Neural progenitor cell (in vitro differentiated cells): Measurements from ENCODE around the gene TAPT1. TPM values are rescaled to one million over a fixed set of nuclear protein-coding genes. Genes with fewer than 3 reads are reported as not detected.

ENCODE experiments used
- DNase-seq: peaks from one replicate; pipeline ENCODE4 v3.0.0-alpha.2; 2016; ENCODE audit warnings: low spot score
- H2AFZ ChIP-seq: fragments of 200-600 bp; sonication (generic); replicated peaks from 2 replicates; pipeline ENCODE4 v1.6.1; 2016; ENCODE audit warnings: antibody characterized with exemption
- H3F3A ChIP-seq: fragments of 200-600 bp; sonication (generic); 2 replicates; pipeline ENCODE4 v1.6.1; 2016; ENCODE audit warnings: antibody characterized with exemption, low read depth
- H3K27ac ChIP-seq: fragments of 200-600 bp; sonication (generic); 2 replicates; pipeline ENCODE4 v1.5.1; 2016; ENCODE audit warnings: mild to moderate bottlenecking
- H3K27me3 ChIP-seq: fragments of 200-600 bp; sonication (generic); 2 replicates; pipeline ENCODE4 v1.6.1; 2016; ENCODE audit warnings: mild to moderate bottlenecking, moderate library complexity
- H3K36me3 ChIP-seq: fragments of 200-600 bp; sonication (generic); 2 replicates; pipeline ENCODE4 v1.5.1; 2016
- H3K4me1 ChIP-seq: fragments of 200-600 bp; sonication (generic); 2 replicates; pipeline ENCODE4 v1.6.1; 2016; ENCODE audit warnings: mixed run types
- H3K4me2 ChIP-seq: fragments of 200-600 bp; sonication (generic); 2 replicates; pipeline ENCODE4 v1.6.1; 2016
- H3K4me3 ChIP-seq: fragments of 200-600 bp; sonication (generic); 2 replicates; pipeline ENCODE4 v1.5.1; 2016
- H3K79me2 ChIP-seq: fragments of 200-600 bp; sonication (generic); 2 replicates; pipeline ENCODE4 v1.6.1; 2016; ENCODE audit warnings: low read depth
- H3K9ac ChIP-seq: fragments of 200-600 bp; sonication (generic); 2 replicates; pipeline ENCODE4 v1.6.1; 2016
- H3K9me3 ChIP-seq: fragments of 200-600 bp; sonication (generic); 2 replicates; pipeline ENCODE4 v1.5.1; 2016; ENCODE audit warnings: low read depth
- H4K20me1 ChIP-seq: fragments of 200-600 bp; sonication (generic); 2 replicates; pipeline ENCODE4 v1.6.1; 2016; ENCODE audit warnings: low read depth
- H3K27ac Mint-ChIP-seq: 3 replicates; pipeline ENCODE4 v1.8.0; 2021; ENCODE audit warnings: mixed read lengths
- H3K27me3 Mint-ChIP-seq: 2 replicates; pipeline ENCODE4 v1.8.0; 2022; ENCODE audit warnings: low read depth, mild to moderate bottlenecking, inconsistent platforms, moderate library complexity, mixed read lengths; ENCODE audit not compliant: insufficient read depth
- H3K36me3 Mint-ChIP-seq: 3 replicates; pipeline ENCODE4 v1.8.0; 2021; ENCODE audit warnings: mixed read lengths
- H3K4me1 Mint-ChIP-seq: 3 replicates; pipeline ENCODE4 v1.8.0; 2021; ENCODE audit warnings: mixed read lengths
- H3K4me3 Mint-ChIP-seq: 3 replicates; pipeline ENCODE4 v1.8.0; 2021; ENCODE audit warnings: mild to moderate bottlenecking, moderate library complexity, mixed read lengths
- H3K9me3 Mint-ChIP-seq: 3 replicates; pipeline ENCODE4 v1.8.0; 2020; ENCODE audit warnings: mixed read lengths
- CTCF ChIP-seq: fragments of 200-600 bp; sonication (generic); IDR thresholded peaks from 2 replicates; pipeline ENCODE4 v1.5.1; 2017; ENCODE audit warnings: antibody characterized with exemption, mild to moderate bottlenecking
- EZH2 ChIP-seq: fragments of 200-600 bp; sonication (generic); IDR thresholded peaks from 2 replicates; pipeline ENCODE4 v1.6.1; 2017; ENCODE audit warnings: antibody characterized with exemption, mild to moderate bottlenecking, moderate library complexity
- EZH2phosphoT487 ChIP-seq: fragments of 200-600 bp; sonication (generic); IDR thresholded peaks from 2 replicates; pipeline ENCODE4 v1.6.1; 2017; ENCODE audit warnings: antibody characterized with exemption
- total RNA-seq: library from RNA; depleted of rRNA; stranded (reverse); fragments of >200 nt; gene quantifications from 2 replicates; pipeline ENCODE4 v1.2.3, GENCODE V29; 2015; ENCODE audit warnings: low replicate concordance

The TAPT1 gene
- total RNA-seq, 1 donor from 2014 or later: 18.9 TPM

- Histone ChIP-seq H3K27me3 (no peaks in the 10 kb centered on the region), H3K9ac (no peak overlapping the region), H3K4me2 (no peak overlapping the region), H2AFZ (no peak overlapping the region), H3F3A (no peaks in the 10 kb centered on the region), H3K27ac (no peak overlapping the region), H3K36me3 (no peaks in the 10 kb centered on the region), H3K79me2 (no peaks in the 10 kb centered on the region), H3K4me1 (no peaks in the 10 kb centered on the region), H3K9me3 (no peaks in the 10 kb centered on the region), H3K4me3 (no peak overlapping the region), H4K20me1 (no peaks in the 10 kb centered on the region)
- peaks cover 48% of the 10 kb centered on the region for H3K36me3 Mint-ChIP-seq
- no peak overlapping the region for H3K4me3 Mint-ChIP-seq
- DNase-seq: no peak
- peak overlapping the region; percentile 5 for H3K27ac Mint-ChIP-seq
- H3K9me3 Mint-ChIP-seq: no peaks in the 10 kb centered on the region
- H3K27me3 Mint-ChIP-seq: peaks cover 3% of the 10 kb centered on the region
- peaks cover 7% of the 10 kb centered on the region for H3K4me1 Mint-ChIP-seq
- TF ChIP-seq EZH2 (no peak), EZH2phosphoT487 (no peak), CTCF (no peak)
Measured at GRCh38 chr4:16253127-16253960, 27.1 kb upstream of the TAPT1 start.

- Mint-ChIP-seq H3K9me3 (no peaks in the 10 kb centered on the region), H3K27me3 (peaks cover 3% of the 10 kb centered on the region), H3K36me3 (peaks cover 49% of the 10 kb centered on the region), H3K4me3 (no peak overlapping the region), H3K4me1 (peaks cover 7% of the 10 kb centered on the region), H3K27ac (no peak overlapping the region)
- no peaks in the 10 kb centered on the region for H3K36me3 ChIP-seq
- no peak overlapping the region for H3K27ac ChIP-seq
- H3K4me1 ChIP-seq: no peaks in the 10 kb centered on the region
- no peaks in the 10 kb centered on the region for H3K79me2 ChIP-seq
- H3K4me2 ChIP-seq: no peak overlapping the region
- TF ChIP-seq EZH2phosphoT487 (no peak), EZH2 (no peak), CTCF (no peak)
- H3K27me3 ChIP-seq: no peaks in the 10 kb centered on the region
- no peak overlapping the region for H3K9ac ChIP-seq
- H4K20me1 ChIP-seq: no peaks in the 10 kb centered on the region
- peak; percentile 56 for DNase-seq
- no peak overlapping the region for H2AFZ ChIP-seq
- no peaks in the 10 kb centered on the region for H3F3A ChIP-seq
- no peaks in the 10 kb centered on the region for H3K9me3 ChIP-seq
- no peak overlapping the region for H3K4me3 ChIP-seq
Measured at GRCh38 chr4:16250661-16251365, 24.5 kb upstream of the TAPT1 start.

- H3K4me3 Mint-ChIP-seq: no peak overlapping the region
- no peaks in the 10 kb centered on the region for H3F3A ChIP-seq
- H3K27me3 ChIP-seq: no peaks in the 10 kb centered on the region
- no peaks in the 10 kb centered on the region for H3K79me2 ChIP-seq
- H3K4me2 ChIP-seq: no peak overlapping the region
- no peak overlapping the region for H3K27ac Mint-ChIP-seq
- no peaks in the 10 kb centered on the region for H3K36me3 ChIP-seq
- no peak for DNase-seq
- no peak overlapping the region for H3K9ac ChIP-seq
- H3K36me3 Mint-ChIP-seq: peaks cover 42% of the 10 kb centered on the region
- H2AFZ ChIP-seq: no peak overlapping the region
- no peaks in the 10 kb centered on the region for H4K20me1 ChIP-seq
- H3K27ac ChIP-seq: no peak overlapping the region
- no peak for TF ChIP-seq CTCF
- no peak for TF ChIP-seq EZH2
- TF ChIP-seq EZH2phosphoT487: no peak
- H3K4me3 ChIP-seq: no peak overlapping the region
- H3K9me3 ChIP-seq: no peaks in the 10 kb centered on the region
- peaks cover 7% of the 10 kb centered on the region for H3K4me1 Mint-ChIP-seq
- no peaks in the 10 kb centered on the region for H3K4me1 ChIP-seq
- peaks cover 3% of the 10 kb centered on the region for H3K27me3 Mint-ChIP-seq
- no peaks in the 10 kb centered on the region for H3K9me3 Mint-ChIP-seq
Measured at GRCh38 chr4:16248605-16249004, 22.3 kb upstream of the TAPT1 start.
